ENCODE measurements around the gene SMIM14.
A peak's percentile ranks its signal among the peaks of the same experiment; 100 is the strongest.
"Not testable (repeated sequence)": the region's sequence is repeated elsewhere in the genome, so short reads cannot be mapped to it uniquely, and the experiment has no call there.

The SMIM14 gene

DNA sequence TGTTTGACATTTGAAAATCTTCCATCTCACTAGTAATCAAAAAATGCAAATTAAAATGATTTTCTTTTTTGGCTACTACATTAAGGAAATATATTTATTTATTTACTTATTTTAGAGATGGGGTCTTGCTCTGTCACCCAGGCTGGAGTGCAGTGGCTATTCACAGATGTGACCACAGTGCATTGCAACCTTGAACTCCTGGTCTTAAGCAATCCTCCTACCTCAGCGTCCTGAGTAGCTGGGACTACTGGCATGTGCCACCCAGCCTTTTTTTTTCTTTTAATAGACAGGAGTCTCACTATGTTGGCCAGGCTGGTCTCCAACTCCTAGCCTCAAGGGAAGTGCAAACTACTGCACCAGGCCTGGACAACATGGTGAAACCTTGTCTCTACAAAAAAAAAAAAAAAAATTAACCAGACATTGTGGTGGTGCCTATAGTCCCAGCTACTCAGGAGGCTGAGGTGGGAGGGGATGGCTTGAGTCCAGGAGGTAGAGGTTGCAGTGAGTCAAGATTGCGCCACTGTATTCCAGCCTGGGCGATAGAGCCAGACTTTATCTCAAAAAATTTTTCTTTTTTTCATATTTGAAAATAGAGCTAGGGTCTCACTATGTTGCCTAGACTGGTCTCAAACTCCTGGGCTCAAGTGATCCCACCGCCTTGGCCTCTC is 4.4 kb upstream of the SMIM14 start:
- no peak for DNase-seq (ENCODE audit: low spot score)

DNA sequence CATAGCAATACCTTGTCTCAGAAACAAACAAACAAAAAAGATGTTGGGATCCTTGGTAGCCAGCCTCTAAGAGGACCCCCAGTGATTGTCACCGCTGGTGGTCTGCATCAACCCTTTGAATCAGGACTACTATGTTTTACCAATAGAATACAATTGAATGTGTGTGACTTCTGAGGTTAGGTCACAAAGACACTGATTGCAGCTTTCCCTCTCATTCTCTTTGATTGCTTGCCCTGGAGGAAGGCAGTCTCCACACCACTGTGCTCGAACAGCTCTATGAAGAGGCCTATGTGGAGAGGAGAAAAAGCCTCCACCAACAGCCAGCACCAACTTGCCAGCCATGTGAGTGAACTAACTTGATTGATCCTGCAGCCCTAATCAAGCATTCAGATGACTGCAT is 2.8 kb upstream of the SMIM14 start:
- no peak for DNase-seq (ENCODE audit: low spot score)

DNA sequence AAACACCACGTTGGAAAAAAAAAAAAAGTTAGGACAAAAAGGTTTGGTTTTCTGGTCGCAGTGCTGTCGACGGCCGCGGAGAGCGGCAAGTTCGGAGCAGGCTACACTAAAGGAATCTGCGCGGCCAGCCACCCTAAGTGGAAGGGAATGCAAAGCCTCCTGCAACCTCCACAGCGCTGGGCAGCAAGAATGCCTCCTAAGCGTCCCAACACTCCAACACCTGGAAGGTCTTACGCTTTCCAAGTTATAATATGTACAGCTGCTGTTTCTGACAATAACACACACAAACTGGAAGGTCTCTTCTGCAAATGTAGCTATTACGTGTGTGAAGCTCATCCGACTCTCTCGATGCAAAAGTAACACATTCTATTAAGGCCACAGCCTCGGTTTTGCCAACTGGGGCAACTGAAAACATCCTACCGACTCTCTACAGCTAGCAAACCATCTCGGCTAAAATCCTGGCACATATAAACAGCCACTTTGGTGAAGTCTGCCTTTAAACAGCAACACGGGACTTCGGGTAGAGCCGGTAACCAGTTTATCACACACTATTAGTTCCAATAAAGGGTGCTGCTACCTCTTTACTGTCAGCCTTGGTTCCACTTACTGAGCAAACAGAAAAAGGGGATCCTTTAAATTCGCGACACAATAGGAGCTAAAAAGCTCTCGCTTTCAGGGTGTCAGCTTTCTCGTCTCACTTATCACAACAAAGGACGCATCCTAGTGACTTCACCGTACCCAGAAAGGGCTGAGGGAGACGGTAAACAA is 895 bp downstream of the SMIM14 start:
- DNase-seq (ENCODE audit: low spot score) = peak; percentile 74

DNA sequence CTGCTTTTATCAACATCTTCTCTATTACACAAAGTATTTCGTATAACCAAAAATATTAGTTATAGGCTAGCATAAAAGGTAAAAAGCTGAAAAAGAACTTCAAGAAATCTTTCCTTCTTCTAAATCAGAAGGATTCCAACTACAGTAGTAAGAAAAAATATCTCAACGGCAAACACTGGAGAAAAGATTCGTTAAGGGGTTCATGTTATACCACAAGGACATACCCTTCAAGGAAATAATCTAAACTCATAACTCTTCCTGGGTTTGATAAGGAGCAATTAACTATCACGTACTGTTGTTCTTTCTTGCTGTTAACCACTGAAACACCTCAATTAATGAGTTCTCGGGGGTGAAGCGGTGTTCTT is 1.5 kb downstream of the SMIM14 start:
- DNase-seq (ENCODE audit: low spot score) = no peak

DNA sequence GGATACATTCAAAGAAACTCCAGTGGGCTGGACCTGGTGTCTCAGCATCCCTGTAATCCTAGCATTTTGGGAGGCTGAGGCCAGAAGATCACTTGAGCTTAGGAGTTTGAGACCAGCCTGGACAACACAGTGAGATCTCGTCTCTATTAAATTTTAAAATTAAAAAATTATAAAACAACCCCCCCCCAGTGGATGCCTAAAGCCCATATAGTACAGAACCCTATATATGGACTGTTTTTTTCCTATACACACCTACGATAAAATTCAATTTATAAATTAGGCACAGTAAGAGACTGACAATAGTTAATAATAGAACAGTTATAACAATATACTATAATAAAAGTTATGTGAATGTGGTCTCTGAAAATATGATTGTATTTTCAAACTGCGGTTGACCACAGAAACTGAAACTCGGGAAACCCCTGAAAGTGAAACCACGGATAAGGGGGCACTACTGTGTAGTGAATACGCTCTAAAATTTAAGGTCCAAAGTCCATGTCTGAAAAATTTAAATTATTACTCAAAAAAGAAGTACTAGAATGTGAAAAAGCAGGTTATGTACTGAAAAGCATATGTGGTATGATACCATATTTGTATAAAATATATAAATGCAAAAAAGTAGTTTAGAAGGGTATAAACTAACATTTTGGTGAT is 2.0 kb downstream of the SMIM14 start:
- DNase-seq (ENCODE audit: low spot score) = no peak

DNA sequence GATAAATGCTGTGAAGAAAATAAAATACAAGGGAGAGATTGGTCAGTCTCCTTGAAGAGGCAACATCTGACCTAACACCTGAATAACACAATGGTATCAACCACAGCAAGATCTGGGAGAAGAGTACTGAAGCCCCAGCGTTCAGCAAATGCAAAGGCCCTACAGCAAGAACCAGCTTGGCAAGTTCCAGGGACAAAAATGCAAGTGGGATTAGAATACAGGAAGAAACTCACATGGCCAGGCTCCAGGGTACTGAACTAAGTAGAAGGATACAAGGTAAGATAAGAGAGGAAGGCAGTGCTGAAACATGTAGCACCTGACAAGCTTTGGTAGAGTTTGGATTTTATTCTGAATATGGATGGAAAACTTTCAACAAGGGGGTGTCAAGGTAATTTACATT is 3.6 kb downstream of the SMIM14 start:
- no peak for DNase-seq (ENCODE audit: low spot score)

DNA sequence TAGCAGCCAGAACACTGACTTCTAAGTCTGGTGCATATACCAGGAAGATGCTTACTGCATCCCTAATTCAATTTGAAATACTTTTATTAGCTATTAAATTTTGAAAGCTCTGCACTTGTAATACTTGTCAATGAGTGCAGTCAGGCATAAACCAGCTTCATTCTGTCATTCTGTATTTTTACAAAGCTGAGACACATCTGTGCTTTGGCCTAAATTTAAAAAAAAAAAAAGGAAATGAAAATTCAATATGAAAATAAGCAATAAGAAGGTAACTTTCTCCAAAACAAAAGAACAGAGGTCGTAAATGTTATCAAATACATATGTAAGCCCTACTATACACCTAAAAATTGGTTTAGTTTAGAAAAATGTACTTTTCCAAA is 7.0 kb downstream of the SMIM14 start:
- no peak for DNase-seq (ENCODE audit: low spot score)

DNA sequence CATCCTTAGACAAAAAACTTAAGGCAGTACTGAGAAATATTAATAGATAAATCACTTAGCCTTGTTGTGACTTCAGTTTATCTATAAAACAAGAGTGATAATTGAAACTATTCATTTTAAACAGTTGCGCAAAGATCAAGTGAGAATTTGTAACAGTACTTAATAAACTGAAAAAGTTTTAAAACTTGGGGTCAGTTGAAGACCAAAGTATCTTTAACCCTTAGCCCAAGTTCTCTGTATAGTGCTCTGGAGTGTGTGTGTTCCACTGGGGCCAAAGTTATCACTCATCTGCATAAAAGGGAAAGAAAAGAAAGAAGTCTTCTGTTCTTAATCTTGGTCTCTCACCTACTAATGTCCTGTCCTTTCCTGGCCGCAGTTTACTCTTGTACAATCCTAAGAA is 11.3 kb downstream of the SMIM14 start:
- no peak for DNase-seq (ENCODE audit: low spot score)

DNA sequence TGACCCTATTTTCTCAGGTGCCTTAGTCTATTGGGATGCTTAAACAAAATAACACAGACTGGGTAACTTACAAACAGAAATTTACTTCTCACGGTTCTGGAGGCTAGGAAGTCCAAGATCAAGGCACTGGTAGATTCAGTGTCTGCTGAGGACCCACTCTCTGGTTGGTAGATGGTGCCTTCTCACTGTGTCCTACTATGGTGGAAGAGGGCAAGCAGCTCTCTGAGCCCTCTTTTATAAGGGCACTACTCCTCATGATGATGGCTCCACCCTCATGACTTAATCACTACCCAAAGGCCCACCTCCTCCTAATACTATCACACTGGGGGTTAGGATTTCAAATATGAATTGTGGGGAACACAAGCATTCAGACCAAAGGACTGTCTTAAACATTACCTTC is 11.8 kb downstream of the SMIM14 start:
- DNase-seq (ENCODE audit: low spot score) = no peak

DNA sequence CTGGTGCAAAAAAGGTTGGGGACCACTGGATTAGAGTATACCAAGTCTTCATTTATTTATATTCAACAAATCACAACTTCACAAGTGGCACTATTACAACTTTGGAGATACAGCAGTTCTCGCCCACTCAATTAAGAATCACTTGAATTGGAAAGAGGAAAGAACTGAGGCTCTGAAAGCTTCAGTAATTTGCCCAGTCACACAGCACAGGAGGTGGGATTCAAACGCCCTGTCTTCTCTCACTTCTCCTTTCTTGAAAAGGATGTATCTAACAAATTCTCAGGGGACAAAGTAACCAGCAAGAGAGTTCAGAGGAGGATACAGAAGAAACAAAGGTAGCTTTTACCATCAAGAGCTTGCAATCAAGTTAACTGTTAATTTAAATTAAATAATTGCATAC is 12.4 kb downstream of the SMIM14 start:
- peak; percentile 34 for DNase-seq (ENCODE audit: low spot score)

DNA sequence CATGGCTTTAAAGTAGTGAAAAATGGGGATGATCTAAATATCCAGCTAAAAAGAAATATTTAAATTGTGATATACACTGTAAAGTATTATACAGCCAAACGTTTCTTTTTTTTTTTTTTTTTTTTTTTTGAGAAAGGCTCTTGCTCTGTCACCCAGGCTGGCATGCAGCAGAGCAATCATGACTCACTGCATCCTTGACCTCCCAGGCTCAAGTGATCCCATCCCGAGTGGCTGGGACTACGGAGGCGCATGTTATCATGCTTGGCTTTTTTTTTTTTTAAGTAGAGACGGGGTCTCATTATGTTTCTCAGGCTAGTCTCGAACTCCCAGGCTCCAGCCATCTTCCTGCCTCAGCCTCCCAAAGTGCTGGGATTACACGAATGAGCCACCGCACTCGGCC is 17.1 kb downstream of the SMIM14 start:
- no peak for DNase-seq (ENCODE audit: low spot score)

DNA sequence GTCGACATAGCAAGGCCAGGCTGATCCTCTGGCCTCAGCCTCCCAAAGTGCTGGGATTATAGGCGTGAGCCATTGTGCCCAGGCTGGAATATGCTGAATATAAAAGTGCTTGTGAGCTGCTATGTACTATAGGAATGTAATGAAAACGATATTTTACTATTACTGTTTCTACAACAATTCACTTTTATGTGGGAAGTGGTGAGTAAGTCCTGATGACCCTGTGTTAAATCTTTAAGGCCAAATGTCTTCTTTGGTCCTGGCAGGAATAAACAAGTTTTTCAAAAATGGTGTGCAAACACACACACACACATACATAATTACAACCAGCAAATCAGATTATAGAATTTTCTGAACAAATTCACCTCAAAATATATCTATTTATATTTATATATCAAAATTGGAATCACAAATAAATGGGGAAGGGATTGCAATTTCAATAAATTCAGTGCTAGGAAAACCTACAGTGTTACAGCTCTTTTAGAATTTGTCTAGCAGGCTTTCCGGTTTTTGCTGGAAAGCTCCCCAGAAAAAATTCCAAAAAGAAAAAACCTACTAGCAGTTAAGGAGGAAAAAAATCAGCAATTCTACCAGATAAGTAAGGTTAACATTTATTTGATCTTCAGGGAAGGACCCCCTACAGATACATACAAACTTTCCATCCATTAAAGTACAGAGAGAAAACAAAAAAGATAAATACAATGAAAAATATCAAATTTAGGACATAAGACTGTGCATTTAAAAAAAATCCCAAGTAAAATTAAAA is 17.9 kb downstream of the SMIM14 start:
- DNase-seq (ENCODE audit: low spot score) = no peak

DNA sequence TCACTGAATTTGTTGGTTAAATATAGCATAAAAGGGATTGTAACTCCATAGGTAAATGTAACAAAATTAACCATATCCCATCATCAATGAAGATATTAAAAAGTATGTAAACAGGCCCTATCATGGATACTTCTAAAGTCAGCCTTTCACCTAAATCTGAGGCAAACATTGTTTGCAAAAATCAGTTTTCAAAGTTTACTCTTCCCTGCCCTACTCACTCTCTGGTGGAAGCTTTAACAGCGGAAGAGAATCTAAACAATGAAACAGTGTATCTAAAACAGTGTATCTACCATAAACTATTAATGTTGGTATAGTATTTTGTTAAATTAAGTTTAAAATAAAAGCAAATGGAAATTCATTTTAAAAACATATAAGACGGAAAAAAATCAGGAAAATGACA is 21.1 kb downstream of the SMIM14 start:
- no peak for DNase-seq (ENCODE audit: low spot score)

DNA sequence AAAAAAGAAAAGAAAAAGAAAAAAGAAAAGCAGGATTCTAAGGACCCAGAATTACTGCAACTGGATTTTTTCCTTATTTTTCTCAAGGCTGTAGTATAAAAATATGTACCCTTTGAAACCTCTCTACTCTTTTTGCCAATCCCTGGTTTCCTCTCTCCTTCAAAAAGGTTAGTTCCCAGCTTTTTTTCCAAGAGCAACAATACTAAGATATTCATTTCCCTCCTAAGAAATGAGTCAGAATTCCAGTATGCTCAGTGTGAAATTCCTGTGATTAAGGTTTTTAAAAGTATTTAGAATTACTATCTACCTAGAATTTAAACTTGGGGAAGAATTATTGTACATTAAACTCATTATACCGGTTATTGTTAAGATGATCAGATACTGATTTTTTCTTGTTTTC is 22.0 kb downstream of the SMIM14 start:
- no peak for DNase-seq (ENCODE audit: low spot score)

DNA sequence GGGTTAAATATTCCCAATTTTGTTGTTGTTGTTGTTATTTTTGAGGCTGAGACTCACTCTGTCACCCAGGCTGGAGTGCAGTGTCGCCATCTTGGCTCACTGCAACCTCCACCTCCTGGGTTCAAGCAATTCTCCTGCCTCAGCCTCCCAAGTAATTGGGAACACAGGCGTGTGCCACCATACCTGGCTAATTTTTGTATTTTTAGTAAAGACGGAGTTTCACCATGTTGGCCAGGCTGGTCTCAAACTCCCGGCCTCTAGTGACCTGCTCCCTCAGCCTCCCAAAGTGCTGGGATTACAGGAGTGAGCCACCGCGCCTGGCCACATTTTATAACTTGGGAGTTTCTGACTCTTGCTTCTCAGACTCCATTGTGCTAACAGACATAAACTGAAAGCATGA is 22.6 kb downstream of the SMIM14 start:
- DNase-seq (ENCODE audit: low spot score) = not testable (repeated sequence)

DNA sequence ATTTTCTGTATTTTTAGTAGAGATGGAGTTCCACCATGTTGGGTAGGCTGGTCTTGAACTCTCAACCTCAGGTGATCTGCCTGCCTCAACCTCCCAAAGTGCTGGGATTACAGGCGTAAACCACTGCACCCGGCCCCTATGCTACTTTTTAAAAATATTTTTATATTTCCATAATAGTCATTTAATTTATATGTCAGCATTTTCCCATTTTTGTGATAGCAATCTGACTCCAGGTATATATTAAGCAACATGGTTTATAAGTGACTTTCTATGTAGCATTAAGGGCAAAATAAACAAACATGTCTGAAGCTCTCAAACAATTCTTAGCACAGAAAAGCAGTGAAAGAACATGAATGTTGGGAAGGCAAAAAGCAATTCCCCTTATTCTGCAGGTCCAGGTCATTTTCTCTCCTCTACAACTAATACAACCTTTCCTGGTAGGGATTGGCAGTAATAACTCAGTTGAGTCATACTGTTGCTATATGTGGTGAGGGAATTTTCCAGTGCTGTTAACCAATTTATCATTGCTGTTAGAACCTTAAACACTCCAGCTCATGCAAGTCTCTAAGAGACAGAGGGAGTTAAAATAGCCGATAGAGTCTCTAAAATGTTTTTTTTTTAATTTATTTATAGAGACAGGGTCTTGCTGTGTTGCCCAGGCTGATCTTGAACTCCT is 24.0 kb downstream of the SMIM14 start:
- no peak for DNase-seq (ENCODE audit: low spot score)

DNA sequence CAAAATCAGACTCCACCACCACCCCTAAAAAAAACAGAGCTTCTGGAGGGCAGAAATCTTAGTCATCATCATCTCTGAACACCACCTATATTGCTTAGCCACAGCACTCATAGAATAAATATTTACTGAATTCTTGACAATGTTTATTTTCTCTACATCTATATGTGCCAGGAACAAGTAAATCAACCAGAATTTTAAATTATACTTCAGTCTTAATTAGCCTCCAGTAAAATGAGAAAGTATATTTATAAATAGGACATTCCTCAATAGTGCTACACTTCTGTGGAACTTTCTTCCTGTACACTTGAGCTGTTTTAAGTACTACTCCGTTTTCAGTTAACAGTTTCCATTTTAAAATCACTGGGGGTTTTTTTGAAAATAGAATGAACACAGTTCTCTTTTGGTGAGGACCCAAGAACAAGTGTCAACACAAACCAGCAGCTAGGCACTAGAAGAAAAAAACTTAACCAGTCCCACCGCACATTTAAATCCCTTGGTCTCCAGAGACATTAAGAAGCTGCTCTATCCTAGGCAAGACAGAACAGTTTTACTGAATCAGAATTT is 25.5 kb downstream of the SMIM14 start:
- DNase-seq (ENCODE audit: low spot score) = no peak

DNA sequence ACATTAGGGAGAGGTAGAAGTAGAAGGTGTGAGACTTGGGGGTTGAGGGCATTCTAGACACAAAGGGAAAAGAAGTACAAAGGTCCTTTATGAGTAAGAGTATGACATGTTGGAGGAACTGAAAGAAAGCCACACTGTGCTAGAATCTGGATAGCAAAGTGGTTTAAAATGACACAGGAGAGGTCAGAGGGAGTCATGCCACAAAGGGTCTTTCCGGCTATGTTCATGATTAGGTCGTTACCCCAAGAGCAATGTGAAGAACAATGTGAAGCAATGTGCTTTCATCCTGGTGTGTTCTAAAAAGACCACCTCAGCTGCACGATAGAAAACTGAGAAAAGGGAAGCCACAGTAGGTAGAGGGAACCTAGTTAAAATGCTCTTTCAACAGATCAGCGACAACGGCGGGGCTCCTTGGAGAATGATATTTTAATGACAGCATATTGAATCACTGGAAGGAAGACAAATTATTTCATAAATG is 29.2 kb downstream of the SMIM14 start:
- no peak for DNase-seq (ENCODE audit: low spot score)

DNA sequence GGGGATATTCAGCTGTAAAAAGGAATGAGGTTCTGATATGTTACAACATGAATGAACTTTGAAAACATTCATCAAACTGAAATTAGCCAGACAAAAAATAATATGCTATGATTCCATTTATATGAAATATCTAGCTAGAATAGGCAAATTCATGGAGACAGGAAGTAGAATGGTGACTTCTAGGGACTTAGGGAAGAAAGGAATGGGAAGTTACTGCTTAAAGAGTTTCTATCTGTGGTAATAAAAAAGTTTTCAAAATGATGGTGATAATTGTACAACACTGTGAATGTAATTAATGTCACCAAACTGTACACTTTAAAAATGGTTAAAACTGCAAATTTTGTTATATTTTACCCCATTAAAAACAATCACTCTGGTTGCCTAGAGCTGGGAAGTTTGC is 30.2 kb downstream of the SMIM14 start:
- DNase-seq (ENCODE audit: low spot score) = no peak

DNA sequence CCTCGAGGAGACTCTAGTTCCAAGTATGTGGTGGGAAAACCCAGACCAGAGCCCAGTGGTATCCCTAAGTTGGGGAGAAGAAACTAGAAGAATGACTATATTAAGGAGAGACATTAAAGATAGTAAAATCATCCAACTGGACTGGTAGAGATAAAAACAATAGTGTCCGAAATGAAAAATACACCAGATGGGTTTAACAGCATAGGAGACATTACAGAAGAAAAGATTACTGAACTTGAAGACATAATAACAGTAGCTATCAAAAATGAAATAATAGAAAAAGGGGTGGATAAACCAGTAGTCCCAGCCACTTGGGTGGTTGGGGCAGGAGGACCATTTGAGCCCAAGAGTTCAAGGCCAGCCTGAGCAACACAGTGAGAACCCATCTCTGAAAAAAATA is 31.9 kb downstream of the SMIM14 start:
- no peak for DNase-seq (ENCODE audit: low spot score)

DNA sequence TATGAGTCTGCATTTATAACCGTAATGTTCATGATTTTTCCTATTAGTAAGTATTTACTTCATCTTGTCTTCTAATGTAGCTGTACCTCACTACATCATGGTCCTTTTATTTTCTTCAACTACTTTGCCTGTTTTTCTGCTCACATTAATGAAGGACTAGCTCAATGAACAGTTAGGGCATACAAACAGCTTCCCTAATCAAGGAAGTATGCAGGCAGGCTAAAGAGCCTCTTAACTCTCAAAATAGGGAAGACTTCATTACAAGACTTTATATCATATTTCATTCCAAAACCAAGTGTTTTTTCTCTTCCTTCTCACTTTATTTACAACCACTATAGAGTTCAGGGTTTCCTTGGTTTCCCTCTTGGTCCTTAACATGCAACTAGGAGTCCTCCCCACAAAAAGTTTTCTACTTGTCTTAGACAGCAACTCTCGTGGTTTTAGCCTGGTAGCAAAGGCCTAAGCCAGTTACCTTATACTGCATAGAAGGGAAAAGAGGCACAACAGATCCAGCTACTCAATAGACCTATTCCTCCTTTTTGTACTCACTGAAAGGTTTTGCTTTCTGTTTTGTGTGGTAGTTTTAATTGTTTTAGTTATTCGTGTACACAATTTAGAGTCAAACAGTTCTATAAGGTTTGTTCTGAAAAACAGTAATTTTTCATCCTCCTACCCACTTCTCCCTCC is 40.8 kb downstream of the SMIM14 start:
- no peak for DNase-seq (ENCODE audit: low spot score)

All from Ammon's horn (tissue), 1 donor.